H9 (cell line): ENCODE results near the gene STOML3. TPM values are rescaled to one million over a fixed set of nuclear protein-coding genes. Genes with fewer than 3 reads are reported as not detected.

Experiments
- DNase-seq: peaks from one replicate; pipeline ENCODE4 v3.0.0-alpha.2; 2017
- H2AFZ ChIP-seq: one replicate; pipeline ENCODE4 v1.6.1; 2013; ENCODE audit warnings: mild to moderate bottlenecking, low read length, control low read depth, moderate library complexity
- H2AK5ac ChIP-seq: 2 replicates; pipeline ENCODE4 v1.6.1; 2013; ENCODE audit warnings: low read length, control low read depth, mixed read lengths; ENCODE audit not compliant: insufficient read length
- H2BK120ac ChIP-seq: one replicate; pipeline ENCODE4 v1.6.1; 2013; ENCODE audit warnings: low read depth, mild to moderate bottlenecking, low read length, control low read depth, inconsistent platforms; ENCODE audit not compliant: poor library complexity, severe bottlenecking
- H2BK12ac ChIP-seq: 2 replicates; pipeline ENCODE4 v1.6.1; 2013; ENCODE audit warnings: low read length, control low read depth, mixed read lengths, low read depth; ENCODE audit not compliant: insufficient read length
- H2BK15ac ChIP-seq: 2 replicates; pipeline ENCODE4 v1.6.1; 2013; ENCODE audit warnings: low read depth, low read length, control low read depth
- H2BK20ac ChIP-seq: one replicate; pipeline ENCODE4 v1.6.1; 2013; ENCODE audit warnings: low read depth, mild to moderate bottlenecking, low read length, control low read depth, inconsistent platforms; ENCODE audit not compliant: poor library complexity, severe bottlenecking
- H2BK5ac ChIP-seq: 2 replicates; pipeline ENCODE4 v1.6.1; 2013; ENCODE audit warnings: low read length, control low read depth, mixed read lengths; ENCODE audit not compliant: insufficient read length
- H3K14ac ChIP-seq: 2 replicates; pipeline ENCODE4 v1.6.1; 2013; ENCODE audit warnings: low read length, control low read depth; ENCODE audit not compliant: insufficient read depth
- H3K18ac ChIP-seq: 2 replicates; pipeline ENCODE4 v1.6.1; 2013; ENCODE audit warnings: low read depth, mild to moderate bottlenecking, mixed read lengths, low read length, control low read depth; ENCODE audit not compliant: insufficient read length
- H3K23ac ChIP-seq: 2 replicates; pipeline ENCODE4 v1.6.1; 2013; ENCODE audit warnings: low read length, control low read depth, mixed read lengths, low read depth; ENCODE audit not compliant: insufficient read length
- H3K23me2 ChIP-seq: 2 replicates; pipeline ENCODE4 v1.6.1; 2013; ENCODE audit warnings: low read depth, mild to moderate bottlenecking, mixed read lengths, low read length, control low read depth; ENCODE audit not compliant: insufficient read length, poor library complexity, severe bottlenecking
- H3K27ac ChIP-seq: 2 replicates; pipeline ENCODE4 v1.5.1; 2013; ENCODE audit warnings: low read length, control low read depth, mixed read lengths, low read depth; ENCODE audit not compliant: insufficient read length
- H3K27me3 ChIP-seq: 2 replicates; pipeline ENCODE4 v1.6.1; 2013; ENCODE audit warnings: low read length, control low read depth, inconsistent platforms; ENCODE audit not compliant: insufficient read depth
- H3K4ac ChIP-seq: 2 replicates; pipeline ENCODE4 v1.6.1; 2013; ENCODE audit warnings: low read depth, mild to moderate bottlenecking, control low read depth, inconsistent platforms, low read length, moderate library complexity
- H3K4me1 ChIP-seq: 2 replicates; pipeline ENCODE4 v1.6.1; 2013; ENCODE audit warnings: low read length, control low read depth, inconsistent platforms; ENCODE audit not compliant: insufficient read depth
- H3K4me2 ChIP-seq: 2 replicates; pipeline ENCODE4 v1.6.1; 2013; ENCODE audit warnings: low read length, control low read depth, mixed read lengths; ENCODE audit not compliant: insufficient read length, insufficient read depth
- H3K56ac ChIP-seq: 2 replicates; pipeline ENCODE4 v1.6.1; 2013; ENCODE audit warnings: low read depth, mild to moderate bottlenecking, mixed read lengths, low read length, control low read depth; ENCODE audit not compliant: insufficient read length
- H3K79me1 ChIP-seq: 2 replicates; pipeline ENCODE4 v1.6.1; 2013; ENCODE audit warnings: low read depth, mild to moderate bottlenecking, moderate library complexity, low read length, control low read depth, inconsistent platforms; ENCODE audit not compliant: insufficient read depth, poor library complexity, severe bottlenecking
- H3K79me2 ChIP-seq: 2 replicates; pipeline ENCODE4 v1.6.1; 2013; ENCODE audit warnings: low read length, control low read depth, inconsistent platforms; ENCODE audit not compliant: insufficient read depth
- H3K9ac ChIP-seq: 2 replicates; pipeline ENCODE4 v1.6.1; 2013; ENCODE audit warnings: low read length, control low read depth, mixed read lengths; ENCODE audit not compliant: insufficient read length; ENCODE audit errors: extremely low read depth
- H3K9me3 ChIP-seq: one replicate; pipeline ENCODE4 v1.6.1; 2013; ENCODE audit warnings: low read depth, low read length, inconsistent platforms; ENCODE audit not compliant: control insufficient read depth
- H3T11ph ChIP-seq: one replicate; pipeline ENCODE4 v1.6.1; 2013; ENCODE audit warnings: mild to moderate bottlenecking, low read length, control low read depth, inconsistent platforms
- H4K20me1 ChIP-seq: one replicate; pipeline ENCODE4 v1.6.1; 2013; ENCODE audit not compliant: control insufficient read depth, insufficient read length, insufficient read depth
- H4K5ac ChIP-seq: 2 replicates; pipeline ENCODE4 v1.6.1; 2013; ENCODE audit warnings: low read depth, mild to moderate bottlenecking, mixed read lengths, low read length, control low read depth; ENCODE audit not compliant: insufficient read length
- H4K8ac ChIP-seq: replicated peaks from 2 replicates; pipeline ENCODE4 v1.6.1; 2013; ENCODE audit warnings: low read length, control low read depth, mixed read lengths, low read depth; ENCODE audit not compliant: insufficient read length
- H4K91ac ChIP-seq: 2 replicates; pipeline ENCODE4 v1.6.1; 2013; ENCODE audit warnings: low read depth, mild to moderate bottlenecking, moderate library complexity, mixed read lengths, low read length, control low read depth; ENCODE audit not compliant: insufficient read length
- H3K27ac Mint-ChIP-seq, 3 experiments: 2 replicates in 2 of 3; 3 replicates in 1 of 3; pipeline ENCODE4 v1.8.0; 2020 to 2021; ENCODE audit warnings: mixed read lengths in 3 of 3, mild to moderate bottlenecking in 1 of 3, moderate library complexity in 1 of 3
- H3K27me3 Mint-ChIP-seq: 2 replicates; pipeline ENCODE4 v1.8.0; 2021; ENCODE audit warnings: low read depth, mild to moderate bottlenecking, moderate library complexity, mixed read lengths
- H3K36me3 Mint-ChIP-seq, 3 experiments: 2 replicates in 2 of 3; 3 replicates in 1 of 3; pipeline ENCODE4 v1.8.0; 2020 to 2021; ENCODE audit warnings: low read depth in 3 of 3, mixed read lengths in 3 of 3; ENCODE audit not compliant: insufficient read depth in 1 of 3
- H3K4me1 Mint-ChIP-seq, 2 experiments: 2 replicates each; pipeline ENCODE4 v1.8.0; 2020; ENCODE audit warnings: mixed read lengths in 2 of 2
- H3K4me3 Mint-ChIP-seq, 2 experiments: 2 replicates in 1 of 2; 3 replicates in 1 of 2; pipeline ENCODE4 v1.8.0; 2020 to 2021; ENCODE audit warnings: mild to moderate bottlenecking in 2 of 2, mixed read lengths in 2 of 2, moderate library complexity in 1 of 2
- H3K9me3 Mint-ChIP-seq, 2 experiments: 2 replicates in 1 of 2; 3 replicates in 1 of 2; pipeline ENCODE4 v1.8.0; 2020; ENCODE audit warnings: mild to moderate bottlenecking in 2 of 2, mixed read lengths in 2 of 2, moderate library complexity in 1 of 2
- CTCF ChIP-seq: fragments of 200-600 bp; sonication (generic); conservative IDR thresholded peaks from 3 replicates; pipeline ENCODE4 v1.8.0; 2021; ENCODE audit warnings: antibody characterized with exemption, mild to moderate bottlenecking
- WGBS: extraction: QIAGEN DNeasy Blood & Tissue Kit; methylation state at CpG from one replicate; pipeline ENCODE4 v1.1.7; 2013; ENCODE audit warnings: missing lambda C conversion rate, low lambda C conversion rate, mixed read lengths; ENCODE audit not compliant: insufficient read length; ENCODE audit errors: extremely low coverage; 5-methylcytosine and 5-hydroxymethylcytosine counted together
- total RNA-seq: library from RNA; stranded (reverse); gene quantifications from 2 replicates; pipeline ENCODE4 v1.2.1, GENCODE V29; 2021

STOML3 gene
- total RNA-seq, 1 experiment from 2014 or later, result not detected

- Histone ChIP-seq H3T11ph (no peak overlapping the region), H3K79me1 (no peaks in the 10 kb centered on the region), H2BK20ac (no peak overlapping the region), H4K91ac (no peak overlapping the region), H4K5ac (no peak overlapping the region), H3K14ac (no peak overlapping the region), H3K79me2 (no peaks in the 10 kb centered on the region), H2BK5ac (no peak overlapping the region), H4K8ac (no peak overlapping the region), H3K9me3 (no peaks in the 10 kb centered on the region), H3K4ac (no peak overlapping the region), H3K27ac (no peak overlapping the region), H2AFZ (no peak overlapping the region), H3K4me1 (no peaks in the 10 kb centered on the region), H3K56ac (no peak overlapping the region), H3K23ac (no peak overlapping the region), H2BK120ac (no peak overlapping the region), H2AK5ac (no peak overlapping the region), H3K23me2 (no peaks in the 10 kb centered on the region), H3K9ac (no peak overlapping the region), H3K27me3 (no peaks in the 10 kb centered on the region), H3K18ac (no peak overlapping the region), H4K20me1 (no peaks in the 10 kb centered on the region), H2BK15ac (no peak overlapping the region), H2BK12ac (no peak overlapping the region), H3K4me2 (no peak overlapping the region)
- no peaks in the 10 kb centered on the region for H3K27me3 Mint-ChIP-seq
- H3K36me3 Mint-ChIP-seq, result no peaks in the 10 kb centered on the region
- peaks cover 4 to 11% of the 10 kb centered on the region in 2 experiments for H3K4me1 Mint-ChIP-seq
- H3K9me3 Mint-ChIP-seq, result no peaks in the 10 kb centered on the region; a peak in 1 of 5 replicates
- no peak for TF ChIP-seq CTCF
- no peak overlapping the region; a peak in 1 of 7 replicates for H3K27ac Mint-ChIP-seq
- 87% methylated on average over 3 of the region's 3 CpGs for WGBS
- DNase-seq, result no peak
- H3K4me3 Mint-ChIP-seq, result no peak overlapping the region
These were observed 39.6 kb downstream of the STOML3 start for GRCh38 chr13:38950987-38951386.
